ENCODE data around the gene HLA-DQA2. TPM values are rescaled to one million over a fixed set of nuclear protein-coding genes. Genes with fewer than 3 reads are reported as not detected.

Gene HLA-DQA2
- total RNA-seq, 3 donors from 2014 or later (not counting 1 experiment from before 2014, with no cell fraction given): 1.4 to 15.2 TPM; not detected in 1

DNA sequence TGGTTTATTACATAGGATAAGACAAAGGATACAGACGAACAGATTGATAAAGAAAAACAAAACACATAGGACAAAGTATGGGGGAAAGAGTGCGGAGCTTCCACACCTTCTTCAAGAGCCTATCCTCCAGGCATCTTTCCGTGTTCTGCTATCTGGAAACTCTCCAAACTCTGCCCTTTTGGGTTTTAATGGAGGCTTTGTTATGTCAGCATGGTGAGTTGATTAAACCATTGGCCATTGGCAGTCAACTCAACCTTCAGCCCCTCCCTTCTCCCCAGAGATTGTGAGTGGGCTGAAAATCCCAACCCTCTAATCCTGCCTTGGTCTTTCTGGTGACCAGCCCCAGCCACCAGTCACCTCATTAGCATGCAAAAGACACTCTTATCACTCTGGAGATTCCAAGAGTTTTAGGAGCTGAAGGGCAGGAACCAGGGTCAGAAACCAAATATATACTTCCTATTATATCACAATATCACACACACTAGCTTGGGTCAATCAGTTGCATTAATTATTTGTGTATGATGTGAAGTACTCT is 51.8 kb downstream of the HLA-DQA2 start:
- DNase-seq: no peak
- H3K4me3 ChIP-seq (ENCODE audit: low read length): no peak overlapping the region
- no CpG with 5 or more reads among the region's 3 CpGs for WGBS (ENCODE audit: insufficient coverage)
- H3K27me3 ChIP-seq (ENCODE audit: control insufficient read depth, insufficient read depth, low read length): peaks cover 9% of the 10 kb centered on the region
- H3K27me3 Mint-ChIP-seq (ENCODE audit: low read depth in 2 of 2): peaks cover 33 to 64% of the 10 kb centered on the region in 2 donors
- ATAC-seq: no peak
- intact Hi-C loops (cut with micrococcal nuclease): no loop called here
- H3K27ac ChIP-seq (ENCODE audit: low read length): no peak overlapping the region
- no peaks in the 10 kb centered on the region for H3K9me3 Mint-ChIP-seq
- H3K9me3 ChIP-seq (ENCODE audit: control insufficient read depth, insufficient read depth, low read length): no peaks in the 10 kb centered on the region
- H3K36me3 ChIP-seq (ENCODE audit: control insufficient read depth, insufficient read depth, low read length): no peaks in the 10 kb centered on the region
- H3K27ac Mint-ChIP-seq: no peak overlapping the region
- H3K36me3 Mint-ChIP-seq: no peaks in the 10 kb centered on the region
- peaks cover 0 to 11% of the 10 kb centered on the region in 2 donors for H3K4me1 Mint-ChIP-seq
- H3K4me1 ChIP-seq (ENCODE audit: control insufficient read depth, insufficient read depth, low read length): peaks cover 12% of the 10 kb centered on the region
- no peak overlapping the region for H3K4me3 Mint-ChIP-seq
- TF ChIP-seq, protein P1, sequence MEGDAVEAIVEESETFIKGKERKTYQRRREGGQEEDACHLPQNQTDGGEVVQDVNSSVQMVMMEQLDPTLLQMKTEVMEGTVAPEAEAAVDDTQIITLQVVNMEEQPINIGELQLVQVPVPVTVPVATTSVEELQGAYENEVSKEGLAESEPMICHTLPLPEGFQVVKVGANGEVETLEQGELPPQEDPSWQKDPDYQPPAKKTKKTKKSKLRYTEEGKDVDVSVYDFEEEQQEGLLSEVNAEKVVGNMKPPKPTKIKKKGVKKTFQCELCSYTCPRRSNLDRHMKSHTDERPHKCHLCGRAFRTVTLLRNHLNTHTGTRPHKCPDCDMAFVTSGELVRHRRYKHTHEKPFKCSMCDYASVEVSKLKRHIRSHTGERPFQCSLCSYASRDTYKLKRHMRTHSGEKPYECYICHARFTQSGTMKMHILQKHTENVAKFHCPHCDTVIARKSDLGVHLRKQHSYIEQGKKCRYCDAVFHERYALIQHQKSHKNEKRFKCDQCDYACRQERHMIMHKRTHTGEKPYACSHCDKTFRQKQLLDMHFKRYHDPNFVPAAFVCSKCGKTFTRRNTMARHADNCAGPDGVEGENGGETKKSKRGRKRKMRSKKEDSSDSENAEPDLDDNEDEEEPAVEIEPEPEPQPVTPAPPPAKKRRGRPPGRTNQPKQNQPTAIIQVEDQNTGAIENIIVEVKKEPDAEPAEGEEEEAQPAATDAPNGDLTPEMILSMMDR (IDR thresholded peaks at IDR 0.05): no peak

DNA sequence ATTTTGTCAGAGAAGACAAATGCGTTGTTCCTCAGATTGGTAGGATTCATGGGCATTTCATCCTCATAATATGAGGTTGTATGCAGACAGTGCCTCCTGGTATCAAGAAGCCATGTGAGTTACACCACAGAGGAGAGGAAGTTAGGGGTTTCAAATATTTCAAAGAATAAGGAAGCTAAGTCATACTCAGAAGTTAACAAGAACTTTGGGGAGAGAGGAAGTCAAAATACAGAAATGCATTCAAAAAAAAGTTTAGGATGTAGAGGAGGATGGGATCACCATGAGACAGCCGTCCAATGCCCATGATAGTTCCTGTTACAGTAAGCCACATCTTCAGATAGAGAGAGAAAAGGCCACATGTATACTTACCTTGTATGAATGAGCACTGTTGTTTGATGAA is 53.3 kb downstream of the HLA-DQA2 start:
- Mint-ChIP-seq H3K4me1 (peaks cover 0 to 11% of the 10 kb centered on the region in 2 donors), H3K4me3 (no peak overlapping the region), H3K9me3 (peaks cover 0 to 8% of the 10 kb centered on the region in 2 donors), H3K27ac (no peak overlapping the region), H3K27me3 (ENCODE audit: low read depth in 2 of 2) (peaks cover 40 to 74% of the 10 kb centered on the region in 2 donors), H3K36me3 (peaks cover 7% of the 10 kb centered on the region)
- DNase-seq (no peak), ATAC-seq (peak in 2 of 3 donors; percentile 16 to 38)
- Histone ChIP-seq H3K9me3 (ENCODE audit: control insufficient read depth, insufficient read depth, low read length) (peaks cover 6% of the 10 kb centered on the region), H3K27me3 (ENCODE audit: control insufficient read depth, insufficient read depth, low read length) (peaks cover 9% of the 10 kb centered on the region), H3K27ac (ENCODE audit: low read length) (no peak overlapping the region), H3K4me3 (ENCODE audit: low read length) (no peak overlapping the region), H3K36me3 (ENCODE audit: control insufficient read depth, insufficient read depth, low read length) (no peaks in the 10 kb centered on the region), H3K4me1 (ENCODE audit: control insufficient read depth, insufficient read depth, low read length) (peaks cover 12% of the 10 kb centered on the region)
- 10% methylated on average over 2 of the region's 2 CpGs for WGBS (ENCODE audit: insufficient coverage)
- intact Hi-C loops (cut with micrococcal nuclease): no loop called here
- TF ChIP-seq, protein P1 (IDR thresholded peaks at IDR 0.05): no peak

Other genes starting within 250 kb of the HLA-DQA2 start
- gene HLA-DRB5, start 211.1 kb upstream of the HLA-DQA2 start, total RNA-seq: 10 to 100 TPM; 17.9 to 48.5 (median 25.6) TPM
- gene HLA-DRB1, start 151.5 kb upstream of the HLA-DQA2 start, total RNA-seq: 100 to 1,000 TPM in 1 of 3 donors, 10 to 100 TPM in 2; 42.8 to 123 (median 53.9) TPM
- 10 to 100 TPM in 2 of 3 donors, 1 to 10 TPM in 1; 7.0 to 46.7 (median 39.9) TPM for gene HLA-DQA1, start 104.0 kb upstream of the HLA-DQA2 start, total RNA-seq
- 10 to 100 TPM; 24.8 to 97.3 (median 25.5) TPM for gene HLA-DQB1, start 74.7 kb upstream of the HLA-DQA2 start, total RNA-seq
- 1 to 10 TPM in 1 of 3 donors, not detected in 2; 8.2 TPM for gene HLA-DQB2, start 22.1 kb downstream of the HLA-DQA2 start, total RNA-seq
- 10 to 100 TPM in 2 of 3 donors, 1 to 10 TPM in 1; 4.2 to 13.7 (median 10.4) TPM for gene HLA-DOB, start 75.6 kb downstream of the HLA-DQA2 start, total RNA-seq
- 100 to 1,000 TPM; 162 to 221 (median 209) TPM for gene TAP2, start 97.3 kb downstream of the HLA-DQA2 start, total RNA-seq
- 100 to 1,000 TPM; 160 to 170 (median 161) TPM for gene PSMB8, start 102.7 kb downstream of the HLA-DQA2 start, total RNA-seq
- 100 to 1,000 TPM; 134 to 193 (median 179) TPM for gene TAP1, start 112.3 kb downstream of the HLA-DQA2 start, total RNA-seq
- 100 to 1,000 TPM; 112 to 190 (median 182) TPM for gene PSMB9, start 112.8 kb downstream of the HLA-DQA2 start, total RNA-seq
- gene HLA-DMB, start 199.6 kb downstream of the HLA-DQA2 start, total RNA-seq: 10 to 100 TPM; 19.5 to 28.1 (median 23.0) TPM
- 10 to 100 TPM; 39.2 to 57.5 (median 48.1) TPM for gene HLA-DMA, start 211.7 kb downstream of the HLA-DQA2 start, total RNA-seq
- 100 to 1,000 TPM; 653 to 886 (median 714) TPM for gene BRD2, start 227.2 kb downstream of the HLA-DQA2 start, total RNA-seq

Data from natural killer cell (primary cell).